Dedifferentiated amniotic fluid mesenchymal stem cell (primary cell): ENCODE data around the gene SEC16A.

Experiments used
- DNase-seq: peaks from one replicate; pipeline ENCODE4 v3.0.0-alpha.2; 2016; ENCODE audit errors: extremely low spot score

The SEC16A gene

DNA sequence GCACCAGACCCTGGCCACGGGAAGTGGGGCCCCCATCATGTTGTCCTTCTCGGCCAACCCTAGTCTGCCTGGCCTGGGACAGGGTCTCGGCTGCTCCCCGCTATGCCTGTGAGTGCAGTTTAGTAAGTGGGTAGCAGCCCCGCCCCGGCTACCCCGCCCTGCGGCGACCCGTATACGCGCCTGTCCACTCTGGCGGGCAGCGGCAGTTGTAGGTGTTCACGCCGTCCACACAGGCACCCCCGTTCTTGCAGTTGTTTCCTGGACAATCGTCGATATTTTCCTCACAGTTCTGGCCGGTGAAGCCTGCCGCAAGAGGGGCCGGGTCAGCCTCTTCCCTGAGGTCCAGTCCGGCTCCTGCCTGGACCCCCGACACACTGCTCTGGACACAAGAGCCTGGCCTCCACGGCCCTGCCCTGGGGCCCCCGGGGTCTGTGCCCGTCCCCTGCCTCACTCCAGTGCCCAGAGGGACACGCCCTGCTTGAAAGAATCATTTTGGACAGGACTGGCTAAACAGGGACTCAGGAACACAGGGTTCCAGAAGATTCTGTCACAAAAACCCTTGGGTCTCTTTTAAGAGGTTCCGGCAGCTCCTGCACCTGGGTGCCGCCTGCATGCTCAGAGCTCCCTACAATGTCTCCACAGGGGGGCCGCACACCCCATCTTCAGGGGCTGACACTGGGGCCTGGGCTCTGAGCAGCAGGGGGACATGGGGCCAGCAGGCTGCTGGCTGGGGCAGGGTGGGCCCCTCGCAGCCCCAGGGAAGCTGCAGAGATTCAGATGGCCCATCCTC lies 36.6 kb upstream of the SEC16A start:
- DNase-seq: no peak

DNA sequence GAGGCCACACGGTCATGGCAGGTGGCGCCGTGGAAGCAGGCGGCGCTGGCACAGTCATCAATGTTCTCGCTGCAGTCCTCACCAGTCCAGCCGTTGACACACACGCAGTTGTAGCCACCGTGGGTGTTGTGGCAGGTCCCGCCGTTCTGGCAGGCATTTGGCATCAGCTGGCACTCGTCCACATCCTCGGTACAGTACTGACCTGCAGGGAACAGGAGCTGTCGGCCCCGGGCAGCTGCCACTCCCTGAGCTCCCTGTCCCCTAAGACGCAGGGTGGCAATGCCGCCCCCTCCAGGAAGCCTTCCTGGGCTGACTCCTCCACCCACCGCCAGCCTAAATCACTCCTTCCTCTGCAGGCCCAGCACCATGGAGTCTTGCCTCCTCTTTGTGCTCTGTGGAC lies 35.8 kb upstream of the SEC16A start:
- no peak for DNase-seq

DNA sequence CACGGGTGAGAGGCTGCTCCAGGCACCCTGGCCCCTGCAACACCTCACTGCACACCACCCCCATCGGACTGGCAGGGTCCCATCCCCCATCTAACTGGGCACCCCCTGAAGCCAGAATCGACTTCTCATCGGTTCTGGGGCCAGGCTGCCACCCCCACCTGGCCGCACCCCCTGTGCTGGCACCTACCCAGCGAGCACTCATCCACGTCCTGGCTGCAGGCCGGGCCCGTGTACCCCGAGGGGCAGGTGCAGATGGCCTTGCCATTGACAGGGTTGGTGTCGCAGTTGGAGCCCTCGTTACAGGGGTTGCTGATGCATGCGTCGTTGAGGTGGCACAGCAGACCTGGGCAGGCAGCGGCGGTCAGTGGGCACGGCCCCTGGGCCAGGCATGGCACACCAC lies 35.1 kb upstream of the SEC16A start:
- DNase-seq: no peak

DNA sequence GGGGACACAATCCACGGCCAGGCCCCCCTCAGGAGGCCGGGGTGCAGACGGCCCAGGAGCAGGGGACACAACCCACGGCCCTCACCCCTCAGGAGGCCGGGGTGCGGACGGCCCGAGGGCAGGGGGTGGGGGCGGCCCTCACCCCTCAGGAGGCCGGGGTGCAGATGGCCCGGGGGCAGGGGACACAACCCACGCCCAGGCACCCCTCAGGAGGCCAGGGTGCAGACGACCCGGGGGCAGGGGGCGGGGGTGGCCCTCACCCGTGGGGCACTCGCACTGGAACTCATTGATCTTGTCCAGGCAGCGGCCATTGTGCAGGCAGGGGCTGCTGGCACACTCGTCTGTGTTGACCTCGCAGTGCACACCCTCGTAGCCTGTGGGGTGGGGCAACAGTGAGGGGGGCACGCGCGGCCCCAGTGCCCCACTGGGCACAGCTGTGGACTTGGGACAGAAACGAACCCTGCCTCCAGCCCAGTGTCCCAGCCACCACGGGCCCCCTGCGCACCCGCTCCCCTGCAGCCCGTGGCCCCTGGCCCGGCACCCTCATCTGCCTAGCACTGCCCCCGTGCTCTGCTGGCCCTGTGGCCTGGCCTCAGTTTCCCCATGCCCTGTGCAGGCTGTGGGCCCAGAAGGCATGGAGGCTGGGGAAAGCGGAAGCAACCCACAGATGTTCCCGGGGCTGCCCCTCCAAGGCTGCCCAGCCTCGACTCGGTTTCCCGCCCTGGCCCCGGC lies 34.3 kb upstream of the SEC16A start:
- DNase-seq: no peak

DNA sequence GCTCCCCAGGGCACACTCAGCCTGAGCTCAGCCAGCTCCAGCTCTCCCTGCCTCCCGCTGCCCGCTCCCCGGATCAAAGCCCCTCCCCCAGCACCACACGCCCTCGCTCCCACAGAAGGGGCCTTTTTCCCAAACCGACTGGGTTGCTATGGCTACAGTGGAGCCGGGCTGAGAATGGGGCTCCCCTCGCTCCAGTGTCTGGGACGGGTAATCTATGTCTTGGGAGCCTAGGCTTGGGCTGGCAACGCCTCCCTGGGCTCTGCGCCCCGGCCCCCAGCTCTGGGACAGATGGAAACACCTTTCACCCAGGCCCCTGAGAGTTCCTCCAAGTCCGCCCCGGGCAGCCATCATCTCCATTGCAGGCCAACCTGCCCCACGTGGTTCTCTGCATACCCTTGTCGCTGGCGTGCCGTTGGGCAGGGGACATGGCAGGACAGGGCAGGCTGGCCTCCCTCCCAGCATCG lies 33.4 kb upstream of the SEC16A start:
- no peak for DNase-seq

DNA sequence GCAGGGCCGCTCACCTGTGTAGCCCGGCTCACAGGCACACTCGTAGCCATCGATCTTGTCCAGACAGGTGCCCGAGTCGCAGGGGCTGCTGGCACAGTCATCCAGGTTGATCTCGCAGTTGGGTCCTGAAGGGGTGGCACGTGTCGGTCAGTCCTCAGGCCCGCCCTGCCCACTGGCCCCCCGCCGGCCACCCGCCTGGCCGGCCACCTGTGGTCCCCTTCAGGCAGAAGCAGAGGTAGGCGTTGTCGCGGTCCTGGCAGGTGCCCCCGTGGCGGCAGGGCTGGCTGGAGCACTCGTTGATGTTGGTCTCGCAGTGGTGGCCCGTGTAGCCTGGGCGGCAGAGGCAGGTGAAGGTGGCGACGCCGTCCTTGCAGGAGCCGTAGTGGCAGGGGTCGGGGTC lies 32.4 kb upstream of the SEC16A start:
- DNase-seq: no peak

DNA sequence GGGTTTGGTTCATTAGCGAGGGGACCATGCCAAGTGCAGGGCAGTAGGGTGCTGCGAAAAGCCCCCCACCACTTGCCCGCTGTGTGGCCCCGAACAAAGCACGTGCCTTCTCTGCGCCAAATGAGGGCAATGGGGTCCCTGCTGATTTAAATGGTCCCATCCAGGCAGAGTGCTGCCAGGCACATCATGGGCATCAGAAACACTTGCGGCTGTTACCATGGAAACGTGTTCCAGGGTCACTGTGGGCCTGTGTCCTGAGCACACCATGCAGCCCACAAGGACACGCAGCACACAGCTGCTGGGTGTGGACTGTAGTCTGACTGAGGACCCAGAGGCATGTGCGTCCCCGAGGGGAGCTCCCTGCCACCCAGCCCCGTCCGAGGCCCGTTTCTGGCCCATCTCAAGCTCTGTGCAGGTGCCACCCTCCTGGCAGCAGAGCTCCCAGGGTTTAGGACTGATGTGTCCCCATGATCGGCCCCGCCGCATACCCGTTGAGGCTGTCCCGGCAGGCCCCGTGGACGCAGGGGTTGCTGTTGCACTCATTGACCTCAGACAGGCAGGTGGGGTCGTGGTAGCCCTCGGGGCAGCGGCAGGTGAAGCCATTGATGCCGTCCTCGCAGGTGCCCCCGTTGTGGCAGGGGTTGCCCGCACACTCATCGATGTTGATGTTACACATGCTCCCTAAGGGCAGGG lies 31.3 kb upstream of the SEC16A start:
- no peak for DNase-seq

DNA sequence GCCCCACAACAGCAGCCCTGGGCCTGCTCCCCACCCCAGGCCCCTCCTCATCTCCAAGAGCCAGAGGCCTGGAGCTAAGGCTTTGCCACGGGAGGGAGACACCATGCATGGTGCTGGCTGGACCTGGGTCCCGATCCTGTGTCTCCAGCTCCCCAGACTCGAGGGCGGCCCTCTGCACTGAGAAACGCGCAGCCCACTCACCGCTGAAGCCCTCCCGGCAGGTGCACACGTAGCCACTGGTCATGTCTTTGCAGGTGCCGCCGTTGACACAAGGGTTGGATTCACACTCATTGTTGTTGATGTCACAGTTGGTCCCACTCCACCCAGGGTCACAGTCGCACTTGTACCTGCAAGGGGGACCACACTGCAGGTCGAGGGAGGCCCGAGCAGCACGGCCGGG lies 30.4 kb upstream of the SEC16A start:
- DNase-seq: no peak

DNA sequence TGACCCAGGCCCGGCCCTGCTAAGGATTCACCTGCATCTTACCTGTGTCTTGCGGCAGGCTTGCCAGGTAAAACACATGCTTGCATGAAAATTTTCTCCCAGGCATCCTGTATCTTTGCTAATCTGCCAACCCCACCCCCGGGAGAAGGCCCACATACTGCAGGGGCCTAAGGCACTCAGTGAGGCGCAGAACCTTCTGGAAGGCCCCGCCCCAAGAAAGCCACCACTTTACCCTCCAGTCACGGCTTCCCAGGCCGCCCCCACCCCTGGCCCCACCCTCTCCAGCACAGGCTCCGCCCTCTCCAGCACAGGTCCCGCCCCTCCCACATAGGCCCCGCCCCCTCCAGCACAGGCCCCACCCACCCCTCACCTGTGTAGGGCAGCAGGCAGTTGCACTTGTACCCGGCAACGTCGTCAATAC lies 29.8 kb upstream of the SEC16A start:
- no peak for DNase-seq

DNA sequence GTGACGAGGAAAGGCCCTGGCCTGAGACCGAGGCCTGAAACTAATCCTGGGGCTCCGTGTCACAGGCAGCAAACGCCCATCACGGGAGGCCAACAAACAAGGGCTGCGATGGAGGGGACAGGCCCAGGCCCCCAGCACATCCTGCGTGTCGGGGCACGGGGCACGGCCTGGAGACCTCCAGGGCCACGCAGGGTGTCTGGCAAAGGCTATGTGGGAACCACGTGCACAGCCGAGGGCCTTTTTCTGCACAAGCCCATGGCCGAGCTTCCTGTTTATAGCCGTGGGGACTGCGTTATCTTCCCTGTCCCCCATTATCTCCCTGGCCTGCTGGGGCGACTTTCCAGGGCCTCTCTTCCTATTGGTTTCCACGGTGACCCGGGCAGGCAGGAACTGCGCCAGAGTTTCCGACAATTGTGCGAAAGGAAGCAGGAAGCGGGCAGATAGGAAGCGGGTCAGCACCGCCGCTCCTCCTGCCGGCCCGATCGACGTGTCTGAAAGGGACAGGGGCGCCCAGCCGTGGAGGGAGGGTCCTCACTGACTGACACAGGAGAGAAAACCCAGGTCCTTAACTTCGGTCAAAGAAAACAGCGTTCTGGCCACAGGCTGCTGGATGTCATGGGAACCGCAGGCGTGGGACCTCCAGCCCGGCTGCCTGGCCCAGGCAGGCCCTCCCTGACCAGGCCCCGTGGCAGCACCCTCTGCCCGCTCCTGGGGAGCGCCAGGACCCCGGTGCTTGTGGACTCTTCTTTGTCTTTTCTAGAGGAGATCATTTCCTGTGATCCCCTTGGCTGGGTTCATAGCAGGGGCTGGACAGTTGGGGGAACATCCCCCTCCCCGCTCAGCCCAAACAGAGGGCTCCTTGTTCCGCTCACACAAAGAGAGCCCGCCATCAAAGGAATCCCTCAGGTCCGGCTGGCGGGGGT lies 29.1 kb upstream of the SEC16A start:
- no peak for DNase-seq

DNA sequence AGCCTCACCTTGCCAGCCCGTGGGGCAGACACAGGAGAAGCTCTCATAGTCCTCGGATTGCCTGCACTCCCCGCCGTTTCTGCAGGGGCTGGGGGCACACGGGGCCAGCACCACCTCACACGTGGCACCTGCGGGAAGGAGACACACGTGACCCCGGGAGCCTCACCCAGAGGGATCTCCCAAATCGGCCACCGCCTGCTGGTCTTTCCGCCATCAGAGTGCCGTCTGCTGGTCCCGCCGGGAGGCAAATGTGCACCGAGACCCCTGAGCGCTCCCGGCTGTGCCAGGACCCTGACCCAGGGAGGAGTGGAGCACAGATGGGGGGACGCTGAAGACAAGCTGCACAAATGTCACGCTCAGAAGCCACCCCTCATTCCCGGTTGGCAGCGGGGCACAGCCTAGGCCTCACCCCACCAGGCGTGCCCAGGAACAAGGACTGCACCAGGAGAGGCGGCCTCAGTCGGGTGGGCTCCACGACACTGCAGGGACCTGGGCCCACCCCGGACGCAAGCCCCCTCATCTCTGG lies 28.4 kb upstream of the SEC16A start:
- DNase-seq: no peak

DNA sequence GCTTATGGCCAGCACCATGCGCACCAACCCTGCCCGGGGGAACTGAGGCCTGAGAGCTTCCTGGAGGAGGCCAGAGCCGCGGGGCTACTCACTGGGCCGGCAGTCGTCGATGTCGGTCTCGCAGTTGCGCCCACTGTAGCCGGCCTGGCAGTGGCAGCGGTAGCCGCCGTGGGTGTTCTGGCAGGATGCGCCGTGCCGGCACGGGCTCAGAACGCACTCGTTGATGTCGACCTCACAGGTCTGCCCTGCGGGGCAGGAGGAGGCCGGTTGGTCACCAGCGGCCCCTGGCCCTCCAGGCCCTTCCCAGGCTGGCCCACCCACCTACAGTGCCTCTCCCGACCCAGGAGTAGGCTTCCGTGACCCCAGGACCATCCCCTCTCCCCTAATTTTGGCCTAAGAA lies 27.7 kb upstream of the SEC16A start:
- DNase-seq: no peak

DNA sequence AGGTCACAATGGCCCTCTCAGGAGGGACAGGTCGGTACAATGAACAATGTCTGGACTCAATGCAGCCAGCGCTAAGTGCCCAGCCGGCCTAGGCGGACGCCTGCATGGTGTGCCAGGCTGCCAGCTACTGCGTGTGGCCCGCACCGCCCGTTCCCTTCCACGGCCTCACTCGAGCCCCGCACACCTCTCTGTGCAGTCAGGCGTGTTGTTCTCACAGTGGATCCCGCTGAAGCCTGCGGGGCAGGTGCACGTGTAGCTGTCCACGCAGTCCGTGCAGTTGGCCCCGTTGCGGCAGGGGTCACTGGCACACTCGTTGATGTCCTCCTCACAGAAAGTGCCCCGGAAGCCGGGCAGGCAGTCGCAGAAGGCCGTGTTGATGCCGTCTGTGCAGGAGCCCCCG lies 26.7 kb upstream of the SEC16A start:
- no peak for DNase-seq

DNA sequence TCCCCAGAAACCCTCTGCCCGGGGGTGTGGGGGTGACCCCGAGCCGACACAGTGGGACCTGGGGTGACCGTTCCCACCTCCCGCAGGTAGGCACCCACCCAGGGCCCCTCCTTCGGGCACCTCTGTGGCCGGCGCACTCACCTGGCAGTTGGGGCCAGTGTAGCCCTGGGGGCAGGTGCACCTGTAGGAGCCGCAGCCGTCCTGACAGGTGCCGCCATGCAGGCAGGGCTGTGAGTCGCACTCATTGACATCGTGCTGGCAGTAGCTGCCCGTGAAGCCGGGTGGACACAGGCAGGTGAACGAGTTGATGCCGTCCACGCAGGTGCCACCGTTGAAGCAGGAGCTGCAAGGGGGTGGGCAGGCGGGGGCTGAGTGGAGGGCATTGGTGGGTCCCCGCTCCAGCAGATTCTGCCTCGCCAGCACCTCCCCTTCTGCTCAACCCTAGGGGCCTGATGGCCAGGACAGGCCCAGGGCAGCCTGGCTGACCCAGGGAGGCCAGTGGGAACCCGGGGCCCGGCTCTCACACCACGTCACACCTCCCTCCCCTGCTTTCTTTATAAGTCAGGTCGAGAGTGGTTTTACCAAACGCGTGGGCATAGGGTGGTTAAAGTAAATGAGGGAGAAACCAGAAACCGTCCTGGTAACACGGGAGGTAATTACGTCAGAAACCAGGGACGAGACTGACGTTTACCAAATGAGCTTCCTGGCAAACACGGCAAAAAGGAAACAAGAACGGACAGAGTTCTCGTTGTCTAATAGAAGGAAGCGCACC lies 26.1 kb upstream of the SEC16A start:
- no peak for DNase-seq

DNA sequence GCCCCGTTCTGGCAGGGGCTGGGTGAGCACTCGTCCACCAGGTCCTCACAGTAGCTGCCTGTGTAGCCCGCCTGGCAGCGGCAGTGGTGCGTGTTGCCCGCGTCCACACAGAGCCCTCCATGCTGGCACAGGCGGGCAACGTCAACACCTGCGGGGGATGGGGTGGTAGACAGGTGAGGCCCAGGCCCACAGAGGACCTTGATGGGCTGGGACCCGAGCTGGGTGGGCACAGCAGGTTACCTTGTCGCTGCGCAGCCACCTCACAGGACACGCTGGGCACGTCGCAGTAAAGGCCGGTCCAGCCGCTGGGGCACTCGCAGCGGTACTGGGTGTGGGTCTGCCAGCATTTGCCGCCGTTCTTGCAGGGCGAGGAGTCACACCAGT lies 25.1 kb upstream of the SEC16A start:
- no peak for DNase-seq

DNA sequence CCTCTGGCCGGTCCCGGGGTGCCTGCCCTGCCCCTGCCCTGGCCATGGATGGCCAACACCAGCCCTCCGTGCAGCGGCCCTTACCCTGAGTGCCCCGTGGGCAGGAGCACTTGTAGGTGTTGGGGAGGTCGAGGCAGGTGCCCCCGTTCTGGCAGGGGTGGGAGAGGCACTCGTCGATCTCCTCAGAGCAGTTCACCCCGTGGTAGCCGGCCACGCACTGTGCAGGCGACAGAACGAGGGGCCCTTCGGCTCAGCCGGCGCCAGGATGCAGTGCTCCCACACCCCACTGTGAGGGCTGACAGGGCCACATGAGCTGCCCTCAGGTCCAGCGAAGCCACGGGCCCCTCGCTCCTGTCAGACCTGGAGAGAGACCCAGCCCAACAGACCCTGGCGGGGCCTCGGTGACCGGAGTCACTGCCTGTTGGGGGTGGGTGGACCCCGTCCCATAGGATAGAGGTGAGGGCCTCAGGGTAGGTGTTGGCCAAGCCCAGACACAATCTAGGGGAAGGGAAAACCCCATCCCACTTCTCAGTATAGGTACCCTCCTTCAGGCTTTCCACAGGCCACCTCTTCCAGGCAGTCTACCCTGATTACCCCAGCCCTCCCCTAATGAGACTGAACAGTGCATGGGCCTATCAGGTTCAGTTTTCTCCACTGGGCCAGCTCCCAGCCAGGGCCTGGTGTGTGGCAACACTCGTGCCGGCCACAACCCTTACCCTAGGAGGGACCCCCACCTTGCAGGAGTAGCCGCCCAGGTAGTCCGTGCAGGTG lies 24.6 kb upstream of the SEC16A start:
- no peak for DNase-seq

DNA sequence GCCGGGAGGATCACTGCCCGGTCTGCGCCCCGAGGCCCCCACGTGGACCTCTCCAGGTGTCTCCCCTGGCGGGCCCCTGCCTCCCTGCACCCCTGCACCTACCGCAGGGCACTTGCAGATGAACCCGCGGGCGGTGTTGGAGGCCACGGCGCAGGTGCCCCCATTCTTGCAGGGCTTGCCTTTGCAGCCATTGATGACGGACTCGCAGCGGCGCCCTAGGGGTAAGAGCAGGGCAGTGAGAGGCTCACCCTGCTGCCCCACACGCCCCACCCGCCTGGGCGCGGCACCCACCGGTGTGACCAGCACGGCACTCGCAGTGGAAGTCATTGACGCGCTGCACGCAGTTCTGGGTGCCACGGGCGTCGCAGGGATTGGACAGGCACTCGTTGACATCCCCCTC lies 23.6 kb upstream of the SEC16A start:
- no peak for DNase-seq

DNA sequence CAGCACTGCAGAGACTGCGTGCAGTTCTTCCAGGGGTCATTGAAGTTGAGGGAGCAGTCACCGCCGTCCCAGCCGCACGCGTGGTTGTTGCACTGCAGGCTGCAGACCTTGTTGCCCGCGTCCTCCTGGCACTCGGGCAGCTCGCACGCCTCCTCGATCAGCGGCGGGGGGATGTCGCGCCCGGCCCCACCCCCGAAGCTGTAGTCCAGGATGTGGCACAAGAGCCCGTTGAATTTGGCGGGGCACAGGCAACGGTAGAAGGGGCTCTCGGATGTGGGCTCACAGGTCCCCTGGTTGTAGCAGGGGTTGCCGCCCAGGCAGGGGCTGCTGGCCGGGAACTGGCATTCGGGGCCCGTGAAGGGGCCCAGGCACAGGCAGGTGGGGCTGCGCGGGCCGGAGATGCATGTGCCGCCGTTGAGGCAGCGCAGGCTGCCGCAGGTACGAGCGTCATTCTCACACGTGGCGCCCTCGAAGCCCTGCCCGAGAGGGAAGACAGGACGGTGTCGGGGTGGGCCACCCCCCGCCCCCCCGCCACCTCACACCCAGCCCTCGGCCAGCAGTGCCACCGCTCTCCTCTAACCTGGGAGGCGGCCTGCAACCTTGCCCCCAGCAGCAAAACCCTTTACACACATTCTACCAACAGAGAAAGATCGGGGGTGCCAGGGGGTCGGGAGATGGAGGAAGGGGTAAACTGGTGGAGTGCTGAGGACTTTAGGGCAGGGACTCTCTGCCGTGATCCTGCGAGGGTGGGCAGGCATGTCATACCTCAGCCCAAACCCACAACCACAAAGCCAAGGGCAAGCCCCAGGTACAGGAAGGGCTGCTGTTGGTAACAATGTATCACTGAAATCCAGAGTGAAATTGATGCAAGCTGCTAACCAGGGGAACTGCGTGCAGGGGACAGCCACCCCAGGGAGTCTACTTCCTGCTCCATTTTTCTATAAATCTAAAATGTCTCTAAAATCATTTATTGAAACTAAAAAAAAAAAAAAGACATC lies 22.9 kb upstream of the SEC16A start:
- no peak for DNase-seq
